MM.1S (cell line): ENCODE measurements around the gene DSPP.

Experiments
- DNase-seq: peaks from one replicate; pipeline ENCODE4 v3.0.0-alpha.2; 2015
- H2AFZ ChIP-seq: fragments of 300-600 bp; sonication (generic); 2 replicates; pipeline ENCODE4 v1.6.0; 2016; ENCODE audit warnings: antibody characterized with exemption, low read length
- H3F3A ChIP-seq: fragments of 300-600 bp; sonication (generic); 2 replicates; pipeline ENCODE4 v1.6.1; 2016; ENCODE audit warnings: mild to moderate bottlenecking, antibody characterized with exemption, low read length, moderate library complexity, mixed read lengths; ENCODE audit not compliant: insufficient read depth
- H3K27ac ChIP-seq: fragments of 300-600 bp; sonication (generic); 2 replicates; pipeline ENCODE4 v1.5.1; 2016; ENCODE audit warnings: mild to moderate bottlenecking, low read length
- H3K27me3 ChIP-seq: fragments of 300-600 bp; sonication (generic); replicated peaks from 2 replicates; pipeline ENCODE4 v1.6.0; 2016; ENCODE audit warnings: low read length; ENCODE audit not compliant: insufficient read depth
- H3K36me3 ChIP-seq: fragments of 300-600 bp; sonication (generic); replicated peaks from 2 replicates; pipeline ENCODE4 v1.6.1; 2016; ENCODE audit warnings: mild to moderate bottlenecking, low read length, mixed read lengths; ENCODE audit not compliant: insufficient read depth
- H3K4me1 ChIP-seq: fragments of 300-600 bp; sonication (generic); 2 replicates; pipeline ENCODE4 v1.6.1; 2016; ENCODE audit warnings: low read length, mixed read lengths
- H3K4me2 ChIP-seq: fragments of 300-600 bp; sonication (generic); 2 replicates; pipeline ENCODE4 v1.6.0; 2016; ENCODE audit warnings: low read depth, low read length
- H3K4me3 ChIP-seq: fragments of 300-600 bp; sonication (generic); 2 replicates; pipeline ENCODE4 v1.5.1; 2016; ENCODE audit warnings: low read length, mixed read lengths
- H3K79me2 ChIP-seq: fragments of 300-600 bp; sonication (generic); 2 replicates; pipeline ENCODE4 v1.6.1; 2016; ENCODE audit warnings: mixed run types, low read length, mixed read lengths
- H3K9ac ChIP-seq: fragments of 300-600 bp; sonication (generic); 2 replicates; pipeline ENCODE4 v1.6.1; 2016; ENCODE audit warnings: low read length, mixed read lengths
- H3K9me2 ChIP-seq: fragments of 300-600 bp; sonication (generic); replicated peaks from 2 replicates; pipeline ENCODE4 v1.6.1; 2016; ENCODE audit warnings: mild to moderate bottlenecking, low read length, mixed read lengths; ENCODE audit not compliant: insufficient read depth
- H3K9me3 ChIP-seq: fragments of 300-600 bp; sonication (generic); replicated peaks from 2 replicates; pipeline ENCODE4 v1.6.1; 2016; ENCODE audit warnings: mild to moderate bottlenecking, low read length, mixed read lengths; ENCODE audit not compliant: insufficient read depth
- H4K20me1 ChIP-seq: fragments of 300-600 bp; sonication (generic); 2 replicates; pipeline ENCODE4 v1.6.1; 2016; ENCODE audit warnings: mild to moderate bottlenecking, low read length, moderate library complexity, mixed read lengths; ENCODE audit not compliant: insufficient read depth
- EZH2 ChIP-seq: fragments of 300-600 bp; sonication (generic); optimal IDR thresholded peaks from 2 replicates; pipeline ENCODE3; 2017; ENCODE audit warnings: low read depth, mild to moderate bottlenecking, antibody characterized with exemption, low read length, mixed read lengths
- EZH2phosphoT487 ChIP-seq: fragments of 300-600 bp; sonication (generic); IDR thresholded peaks from 2 replicates; pipeline ENCODE4 v1.6.1; 2018; ENCODE audit warnings: antibody characterized with exemption, low read length
- TF ChIP-seq, protein P1 (sequence below): fragments of 300-600 bp; sonication (generic); IDR thresholded peaks from 2 replicates; pipeline ENCODE4 v1.5.1; 2016; ENCODE audit warnings: antibody characterized with exemption, low read length, mixed read lengths

Gene DSPP

GRCh38 chr4:87565746-87566145, 42.6 kb upstream of the DSPP start:
- Histone ChIP-seq H3K4me1 (no peaks in the 10 kb centered on the region), H3K36me3 (no peaks in the 10 kb centered on the region), H3K9me2 (no peaks in the 10 kb centered on the region), H3K9ac (no peak overlapping the region), H3K27me3 (no peaks in the 10 kb centered on the region), H3K79me2 (no peaks in the 10 kb centered on the region), H3K4me2 (no peak overlapping the region), H4K20me1 (no peaks in the 10 kb centered on the region), H3K9me3 (no peaks in the 10 kb centered on the region), H3K27ac (no peak overlapping the region), H2AFZ (no peak overlapping the region), H3F3A (no peaks in the 10 kb centered on the region), H3K4me3 (no peak overlapping the region)
- no peak for DNase-seq
- TF ChIP-seq, protein P1, sequence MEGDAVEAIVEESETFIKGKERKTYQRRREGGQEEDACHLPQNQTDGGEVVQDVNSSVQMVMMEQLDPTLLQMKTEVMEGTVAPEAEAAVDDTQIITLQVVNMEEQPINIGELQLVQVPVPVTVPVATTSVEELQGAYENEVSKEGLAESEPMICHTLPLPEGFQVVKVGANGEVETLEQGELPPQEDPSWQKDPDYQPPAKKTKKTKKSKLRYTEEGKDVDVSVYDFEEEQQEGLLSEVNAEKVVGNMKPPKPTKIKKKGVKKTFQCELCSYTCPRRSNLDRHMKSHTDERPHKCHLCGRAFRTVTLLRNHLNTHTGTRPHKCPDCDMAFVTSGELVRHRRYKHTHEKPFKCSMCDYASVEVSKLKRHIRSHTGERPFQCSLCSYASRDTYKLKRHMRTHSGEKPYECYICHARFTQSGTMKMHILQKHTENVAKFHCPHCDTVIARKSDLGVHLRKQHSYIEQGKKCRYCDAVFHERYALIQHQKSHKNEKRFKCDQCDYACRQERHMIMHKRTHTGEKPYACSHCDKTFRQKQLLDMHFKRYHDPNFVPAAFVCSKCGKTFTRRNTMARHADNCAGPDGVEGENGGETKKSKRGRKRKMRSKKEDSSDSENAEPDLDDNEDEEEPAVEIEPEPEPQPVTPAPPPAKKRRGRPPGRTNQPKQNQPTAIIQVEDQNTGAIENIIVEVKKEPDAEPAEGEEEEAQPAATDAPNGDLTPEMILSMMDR: no peak
- TF ChIP-seq EZH2phosphoT487 (no peak), EZH2 (no peak)

DNA sequence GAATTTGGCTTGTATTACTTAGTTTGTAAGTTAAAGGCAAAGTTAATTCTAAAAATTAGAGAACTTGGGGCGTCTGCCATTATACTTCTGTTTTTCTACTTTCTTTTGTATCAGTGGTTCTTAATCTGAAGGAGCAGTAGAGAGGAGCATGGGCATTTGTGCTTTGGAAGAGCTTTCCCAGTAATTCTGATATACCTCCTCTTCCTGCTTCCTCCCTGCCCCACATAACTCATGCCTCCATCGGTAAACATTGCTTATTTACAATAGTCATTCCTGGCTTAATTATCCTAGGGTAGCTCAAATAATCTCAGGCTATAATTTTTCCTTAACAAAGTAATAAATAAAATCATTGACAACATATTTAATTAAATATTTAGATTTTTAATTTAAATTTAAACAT, 42.1 kb upstream of the DSPP start:
- H3K4me3 ChIP-seq: no peak overlapping the region
- no peak overlapping the region for H3K9ac ChIP-seq
- H2AFZ ChIP-seq: no peak overlapping the region
- H3K9me3 ChIP-seq: no peaks in the 10 kb centered on the region
- no peak overlapping the region for H3K4me2 ChIP-seq
- no peaks in the 10 kb centered on the region for H4K20me1 ChIP-seq
- H3K79me2 ChIP-seq: no peaks in the 10 kb centered on the region
- no peaks in the 10 kb centered on the region for H3F3A ChIP-seq
- no peaks in the 10 kb centered on the region for H3K36me3 ChIP-seq
- no peak overlapping the region for H3K27ac ChIP-seq
- H3K27me3 ChIP-seq: no peaks in the 10 kb centered on the region
- no peaks in the 10 kb centered on the region for H3K4me1 ChIP-seq
- TF ChIP-seq, protein P1: no peak
- TF ChIP-seq EZH2phosphoT487 (no peak), EZH2 (no peak)
- DNase-seq: no peak
- no peaks in the 10 kb centered on the region for H3K9me2 ChIP-seq

DNA sequence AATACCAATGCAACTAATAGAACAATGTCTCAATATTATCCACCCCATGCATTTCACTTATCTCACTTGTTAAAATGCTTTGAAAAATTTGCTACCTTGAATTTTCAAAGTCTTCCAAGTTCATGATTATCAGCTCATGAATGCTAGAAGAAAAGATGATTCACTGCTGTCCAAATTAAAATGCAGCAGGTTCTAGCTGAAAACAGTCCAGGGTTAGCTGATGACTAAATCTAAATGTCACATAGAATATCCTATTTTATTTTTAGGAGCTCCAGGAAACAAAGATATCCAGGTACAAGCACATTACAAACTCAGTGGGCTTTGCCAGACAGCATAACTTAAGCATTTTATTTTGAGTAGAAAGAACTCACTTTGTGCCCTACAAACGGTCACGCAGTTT, 41.1 kb upstream of the DSPP start:
- no peak overlapping the region for H3K27ac ChIP-seq
- no peaks in the 10 kb centered on the region for H4K20me1 ChIP-seq
- no peak overlapping the region for H3K4me3 ChIP-seq

More for the DNA sequence above, 41.1 kb upstream of the DSPP start:
- Histone ChIP-seq H3K27me3 (no peaks in the 10 kb centered on the region), H3K4me2 (no peak overlapping the region), H2AFZ (no peak overlapping the region), H3K4me1 (no peaks in the 10 kb centered on the region), H3K79me2 (no peaks in the 10 kb centered on the region), H3F3A (no peaks in the 10 kb centered on the region), H3K36me3 (no peaks in the 10 kb centered on the region), H3K9ac (no peak overlapping the region), H3K9me3 (no peaks in the 10 kb centered on the region), H3K9me2 (no peaks in the 10 kb centered on the region)
- TF ChIP-seq, protein P1: no peak
- TF ChIP-seq EZH2 (no peak), EZH2phosphoT487 (no peak)
- no peak for DNase-seq
